Heart left ventricle (tissue), 16 donors: Measurements from ENCODE around the gene GTF2F2. TPM values are rescaled to one million over a fixed set of nuclear protein-coding genes. Genes with fewer than 3 reads are reported as not detected.

Source experiments
- ATAC-seq, 4 donors: fragments of 200-7000 bp; cut with Tn5 transposase; one replicate each; pipeline ENCODE4 v1.9.1; 2020 to 2022; ENCODE audit warnings: moderate library complexity in 4 of 4, mild to moderate bottlenecking in 3 of 4, moderate number of reproducible peaks in 1 of 4
- DNase-seq, 5 donors: peaks; one replicate each; pipeline ENCODE4 v3.0.0-alpha.2; 2020
- H3K27ac ChIP-seq, 12 donors: fragments of 200-600 bp; sonication (generic) in 4 of 12; one replicate each; pipeline versions ENCODE4 v1.5.0 to v1.8.0; 2016 to 2022; ENCODE audit warnings: mild to moderate bottlenecking in 2 of 12
- H3K27me3 ChIP-seq, 9 donors: fragments of 200-600 bp; sonication (generic) in 2 of 9; one replicate each; pipeline versions ENCODE4 v1.5.1 to v1.8.0; 2016 to 2022; ENCODE audit warnings: mild to moderate bottlenecking in 3 of 9
- H3K36me3 ChIP-seq, 9 donors: fragments of 200-600 bp; sonication (generic) in 2 of 9; one replicate each; pipeline versions ENCODE4 v1.5.0 to v1.8.0; 2018 to 2022; ENCODE audit warnings: mild to moderate bottlenecking in 2 of 9
- H3K4me1 ChIP-seq, 12 donors: fragments of 200-600 bp; sonication (generic) in 4 of 12; one replicate each; pipeline versions ENCODE4 v1.5.0 to v1.8.0; 2016 to 2022; ENCODE audit warnings: mild to moderate bottlenecking in 3 of 12
- H3K4me3 ChIP-seq, 12 donors: fragments of 200-600 bp; sonication (generic) in 4 of 12; one replicate each; pipeline versions ENCODE4 v1.5.0 to v1.8.0; 2017 to 2022; ENCODE audit warnings: mild to moderate bottlenecking in 9 of 12, moderate library complexity in 4 of 12
- H3K9me3 ChIP-seq, 12 donors: fragments of 200-600 bp; sonication (generic) in 4 of 12; one replicate each; pipeline versions ENCODE4 v1.5.0 to v1.8.0; 2016 to 2022; ENCODE audit warnings: mild to moderate bottlenecking in 1 of 12
- CTCF ChIP-seq, 12 donors: fragments of 200-600 bp; sonication (generic) in 4 of 12; IDR thresholded peaks; one replicate each; pipeline versions ENCODE4 v1.5.0 to v1.8.0; 2018 to 2022; ENCODE audit warnings: antibody characterized with exemption in 12 of 12, mild to moderate bottlenecking in 5 of 12
- POLR2A ChIP-seq, 2 donors: fragments of 450-650 bp; IDR thresholded peaks; one replicate each; pipeline ENCODE4 v1.6.1; 2017; ENCODE audit warnings: antibody characterized with exemption in 2 of 2, mild to moderate bottlenecking in 2 of 2, moderate library complexity in 2 of 2
- WGBS, 4 donors: extraction: QIAGEN DNeasy Blood & Tissue Kit in 2 of 4; methylation state at CpG; one replicate each; pipeline versions ENCODE4 v1.1.5 to v1.1.7; 2013 to 2018; 5-methylcytosine and 5-hydroxymethylcytosine counted together
- intact Hi-C, 10 donors: fragments of 100-400 bp; cut with DNase I; formaldehyde crosslinking; loops; one replicate each; pipeline versions ENCODE4 v1.11.1 to v1.14.2; 2022
- polyA plus RNA-seq, 2 donors: library from polyadenylated mRNA; stranded (reverse); fragments of 200-250 nt; gene quantifications; one replicate each; pipeline ENCODE4 v1.2.3, GENCODE V29; 2013
- total RNA-seq, 9 donors: library from RNA; depleted of rRNA in 2 of 9; stranded (reverse); fragments of >200 nt in 2 of 9; fragmentation: NEBNext Ultra II Directional in 3 of 9; extraction: Animal tissue kit (Norgen Biotek cat#: 25700) in 3 of 9; gene quantifications; one replicate each; pipeline versions ENCODE4 v1.1.0 to v1.2.4, GENCODE V29; 2016 to 2023
- donor health status: ischemic (EF 13 %, LVEDD 7.1; RV severe dilation, severe dysfunction).
- donor health status: healthy with polysubstance abuse.
- donor health status: DM: no; HTN: yes; CAD: no.
- donor health status: DM: no; HTN: no; CAD: no.
- donor health status: ischemic (EF 25% LVEDD 6.9; RV normal size, moderate dysfunction).
- donor health status: ischemic (EF 25% LVEDD 5.7; RV mildly dilated, moderate dysfunction).
- donor health status: healthy.
- donor health status: DM: yes; HTN: yes; CAD: no.
- donor health status: ischemic (EF 35%, LVEDD 5.7; RV mildly dilated, moderate dysfunction).
- donor health status: nonischemic (EF 11% LVEDD 7.7; RV severe dilation, severe dysfunction).
- donor health status: DM: yes; HTN: yes; CAD: no.
- donor health status: PGD.
- donor health status: ischemic (EF 29% LVEDD 5.4; RV normal size, mild dysfunction).
- donor health status: nonischemic (EF 23%, LVEDD 6.1; RV moderate dilation, normal function).

The GTF2F2 gene
- total and polyA plus RNA-seq, 11 donors = 17.7 to 25.4 (median 21.6) TPM

GRCh38 chr13:45292176-45292575, 171.9 kb downstream of the GTF2F2 start:
- no peak overlapping the region for H3K27ac ChIP-seq
- intact Hi-C loops = no loop called here

GRCh38 chr13:45295536-45295935, 175.2 kb downstream of the GTF2F2 start:
- Histone ChIP-seq H3K36me3 (no peaks in the 10 kb centered on the region), H3K27ac (no peak overlapping the region), H3K4me3 (no peak overlapping the region), H3K27me3 (no peaks in the 10 kb centered on the region), H3K9me3 (no peaks in the 10 kb centered on the region), H3K4me1 (peaks cover 0 to 20% (median 1%) of the 10 kb centered on the region in 12 donors)
- ATAC-seq (peak in 3 of 4 donors; percentile 45 to 81 (median 51)), DNase-seq (peak in 1 of 5 donors; percentile 20)
- 49 to 81% (median 66%) methylated on average over 7 of the region's 7 CpGs for WGBS, 4 donors
- TF ChIP-seq CTCF (IDR thresholded peaks at IDR 0.05) (no peak), POLR2A (IDR thresholded peaks at IDR 0.05) (no peak)
- intact Hi-C loops = no loop called here

More at GRCh38 chr13:45292176-45292575, 171.9 kb downstream of the GTF2F2 start:
- H3K36me3 ChIP-seq = peaks cover 0 to 11% (median 5%) of the 10 kb centered on the region in 9 donors
- DNase-seq (no peak), ATAC-seq (no peak)
- H3K4me3 ChIP-seq = no peak overlapping the region
- peaks cover 0 to 15% (median 0%) of the 10 kb centered on the region in 12 donors for H3K4me1 ChIP-seq
- TF ChIP-seq POLR2A (IDR thresholded peaks at IDR 0.05) = no peak
- no peak for TF ChIP-seq CTCF (IDR thresholded peaks at IDR 0.05)
- no peaks in the 10 kb centered on the region for H3K27me3 ChIP-seq
- no peaks in the 10 kb centered on the region for H3K9me3 ChIP-seq
- WGBS, 4 donors = 92 to 100% (median 99%) methylated on average over 1 of the region's 1 CpG

- H3K27ac ChIP-seq = no peak overlapping the region
- TF ChIP-seq CTCF (IDR thresholded peaks at IDR 0.05) = no peak
- H3K9me3 ChIP-seq = no peaks in the 10 kb centered on the region
- no peak overlapping the region for H3K4me3 ChIP-seq
- no peaks in the 10 kb centered on the region for H3K27me3 ChIP-seq
- no peak for ATAC-seq
- H3K4me1 ChIP-seq = peaks cover 0 to 20% (median 1%) of the 10 kb centered on the region in 12 donors
- intact Hi-C loops = no loop called here
- H3K36me3 ChIP-seq = no peaks in the 10 kb centered on the region
- no peak for DNase-seq
Observed at GRCh38 chr13:45296259-45296658, 175.9 kb downstream of the GTF2F2 start.

GRCh38 chr13:45297456-45298205, 177.3 kb downstream of the GTF2F2 start:
- DNase-seq (no peak), ATAC-seq (no peak)
- intact Hi-C loops = no loop called here
- no peaks in the 10 kb centered on the region for H3K36me3 ChIP-seq
- TF ChIP-seq POLR2A (IDR thresholded peaks at IDR 0.05) (no peak), CTCF (IDR thresholded peaks at IDR 0.05) (no peak)
- H3K4me3 ChIP-seq = no peak overlapping the region
- H3K27ac ChIP-seq = no peak overlapping the region
- peaks cover 0 to 20% (median 1%) of the 10 kb centered on the region in 12 donors for H3K4me1 ChIP-seq
- H3K9me3 ChIP-seq = no peaks in the 10 kb centered on the region
- WGBS, 4 donors = 88 to 89% (median 89%) methylated on average over 7 of the region's 7 CpGs
- no peaks in the 10 kb centered on the region for H3K27me3 ChIP-seq
